HepG2 (cell line): ENCODE data around the gene PLXNC1. TPM values are rescaled to one million over a fixed set of nuclear protein-coding genes. Genes with fewer than 3 reads are reported as not detected.

Experiments used
- ATF7 ChIP-seq, 2 experiments: fragments of 450-650 bp in 1 of 2; sonication (generic) in 1 of 2; formaldehyde crosslinking in 1 of 2; IDR thresholded peaks; 2 replicates each; pipeline versions ENCODE4 v1.4.0 to v1.6.1; 2016 to 2020; ENCODE audit warnings: antibody characterized with exemption in 1 of 2, mild to moderate bottlenecking in 1 of 2, missing genetic modification reagents in 1 of 2
- BCL6 ChIP-seq: IDR thresholded peaks from 2 replicates; pipeline ENCODE4 v1.6.1; 2016; ENCODE audit warnings: missing genetic modification reagents, missing compliant biosample characterization
- CCDC6 ChIP-seq: sonication (generic); formaldehyde crosslinking; IDR thresholded peaks from 2 replicates; pipeline ENCODE4 v1.8.1; 2022; ENCODE audit warnings: mild to moderate bottlenecking, missing genetic modification reagents, moderate library complexity
- CREBL2 ChIP-seq: sonication (generic); formaldehyde crosslinking; IDR thresholded peaks from 2 replicates; pipeline ENCODE4 v1.8.1; 2023; ENCODE audit warnings: missing genetic modification reagents, mild to moderate bottlenecking, borderline replicate concordance
- DRAP1 ChIP-seq: IDR thresholded peaks from 2 replicates; pipeline ENCODE4 v1.6.1; 2016; ENCODE audit warnings: missing genetic modification reagents, missing compliant biosample characterization
- ETV6 ChIP-seq: sonication (generic); formaldehyde crosslinking; conservative IDR thresholded peaks from 2 replicates; pipeline ENCODE4 v1.4.0; 2020; ENCODE audit warnings: missing genetic modification reagents
- GATA4 ChIP-seq: sonication (generic); IDR thresholded peaks from 2 replicates; pipeline ENCODE4 v1.6.1; 2016; ENCODE audit warnings: antibody characterized with exemption, low read depth, borderline replicate concordance
- HDAC2 ChIP-seq: sonication (generic); formaldehyde crosslinking; IDR thresholded peaks from 2 replicates; pipeline ENCODE4 v1.4.0; 2020; ENCODE audit warnings: missing genetic modification reagents
- HINFP ChIP-seq: sonication (generic); formaldehyde crosslinking; IDR thresholded peaks from 2 replicates; pipeline ENCODE4 v1.4.0; 2020; ENCODE audit warnings: low read depth, mild to moderate bottlenecking, missing genetic modification reagents
- IKZF1 ChIP-seq: fragments of 450-650 bp; IDR thresholded peaks from 2 replicates; pipeline ENCODE4 v1.7.1; 2016
- MTA1 ChIP-seq: sonication (generic); formaldehyde crosslinking; IDR thresholded peaks from 2 replicates; pipeline ENCODE4 v1.4.0; 2020; ENCODE audit warnings: missing genetic modification reagents, mild to moderate bottlenecking, borderline replicate concordance
- NCOA1 ChIP-seq: sonication (generic); formaldehyde crosslinking; IDR thresholded peaks from 2 replicates; pipeline ENCODE4 v1.9.0; 2021; ENCODE audit warnings: missing genetic modification reagents
- PAWR ChIP-seq: sonication (generic); formaldehyde crosslinking; IDR thresholded peaks from 2 replicates; pipeline ENCODE4 v1.4.0; 2020; ENCODE audit warnings: missing genetic modification reagents, mild to moderate bottlenecking, borderline replicate concordance
- RCOR2 ChIP-seq: IDR thresholded peaks from 2 replicates; pipeline ENCODE4 v1.6.1; 2016; ENCODE audit warnings: missing biosample characterization, missing genetic modification reagents
- SKIL ChIP-seq: sonication (generic); formaldehyde crosslinking; IDR thresholded peaks from 2 replicates; pipeline ENCODE4 v1.8.0; 2022; ENCODE audit warnings: missing genetic modification reagents, mild to moderate bottlenecking, moderate library complexity, borderline replicate concordance
- TAF1 ChIP-seq: sonication (generic); formaldehyde crosslinking; IDR thresholded peaks from 2 replicates; pipeline ENCODE4 v1.4.0; 2020; ENCODE audit warnings: missing genetic modification reagents
- ZC3H13 ChIP-seq: sonication (generic); formaldehyde crosslinking; IDR thresholded peaks from 2 replicates; pipeline ENCODE4 v1.8.1; 2023; ENCODE audit warnings: mild to moderate bottlenecking, missing genetic modification reagents, moderate library complexity
- ZNF446 ChIP-seq: sonication (generic); formaldehyde crosslinking; IDR thresholded peaks from 2 replicates; pipeline ENCODE4 v1.5.0; 2020; ENCODE audit warnings: mild to moderate bottlenecking, missing genetic modification reagents
- ZNF543 ChIP-seq: sonication (generic); formaldehyde crosslinking; IDR thresholded peaks from 2 replicates; pipeline ENCODE4 v1.4.0; 2020; ENCODE audit warnings: mild to moderate bottlenecking, missing genetic modification reagents
- ZNF564 ChIP-seq: sonication (generic); formaldehyde crosslinking; IDR thresholded peaks from 2 replicates; pipeline ENCODE4 v1.8.1; 2023; ENCODE audit warnings: mild to moderate bottlenecking, missing genetic modification reagents
- ZNF574 ChIP-seq: sonication (generic); formaldehyde crosslinking; IDR thresholded peaks from 2 replicates; pipeline ENCODE4 v1.4.0; 2020; ENCODE audit warnings: missing genetic modification reagents
- polyA plus RNA-seq, 8 experiments: library from polyadenylated mRNA; depleted of rRNA in 3 of 8; stranded (reverse) in 7 of 8; unstranded in 1 of 8; fragments of >200 nt; fragmentation: Illumina TruSeq in 4 of 8; extraction: Trizol in 4 of 8; gene quantifications; 2 replicates each; pipeline versions ENCODE4 v1.2.1 to v1.2.3, GENCODE V29; 2011 to 2016; ENCODE audit warnings: low read depth in 4 of 8, missing spikeins in 1 of 8, mixed read lengths in 1 of 8; ENCODE audit not compliant: insufficient read depth in 1 of 8
- total RNA-seq, 5 experiments: library from RNA; depleted of rRNA; stranded (reverse); fragments of >200 nt; fragmentation: Illumina TruSeq; extraction: Trizol; gene quantifications; 2 replicates each; pipeline ENCODE4 v1.2.3, GENCODE V29; 2016; ENCODE audit warnings: low read depth in 1 of 5

PLXNC1 gene
- total and polyA plus RNA-seq, 2 of the 13 experiments (the other 11 are each of a cell fraction or from before 2014, with no cell fraction given) = 6.6 to 11.2 TPM

- TF ChIP-seq ZNF574 (CRISPR knock-in tag) (peak; percentile 16; the same call in 1 of the 2 replicates), BCL6 (peak; percentile 40; the same call in 1 of the 2 replicates), ETV6 (CRISPR knock-in tag) (no peak), RCOR2 (0 out of 2 replicates have a peak, but pooled peaks have one; percentile 50), GATA4 (no peak), PAWR (CRISPR knock-in tag) (peak; percentile 71; the same call in 1 of the 2 replicates), ZNF543 (peak; percentile 83), TAF1 (CRISPR knock-in tag) (peak; percentile 39; the same call in 1 of the 2 replicates), IKZF1 (no peak), ZC3H13 (0 out of 2 replicates have a peak, but pooled peaks have one; percentile 47), ZNF446 (CRISPR knock-in tag) (0 out of 2 replicates have a peak, but pooled peaks have one; percentile 53), HINFP (CRISPR knock-in tag) (0 out of 2 replicates have a peak, but pooled peaks have one; percentile 35), CREBL2 (CRISPR knock-in tag) (no peak), ATF7 (IDR thresholded peaks at IDR 0.05) (no peak), ATF7 (CRISPR knock-in tag; IDR thresholded peaks at IDR 0.05) (0 out of 2 replicates have a peak, but pooled peaks have one; percentile 27), NCOA1 (CRISPR knock-in tag) (no peak), DRAP1 (CRISPR knock-in tag) (peak; percentile 15; the same call in 1 of the 2 replicates), CCDC6 (CRISPR knock-in tag) (0 out of 2 replicates have a peak, but pooled peaks have one; percentile 14), MTA1 (peak; percentile 16; the same call in 1 of the 2 replicates), SKIL (CRISPR knock-in tag) (0 out of 2 replicates have a peak, but pooled peaks have one; percentile 19), ZNF564 (CRISPR knock-in tag) (0 out of 2 replicates have a peak, but pooled peaks have one; percentile 24), HDAC2 (CRISPR knock-in tag) (peak; percentile 55)
These were observed 2.1 kb downstream of the PLXNC1 start (continued) for GRCh38 chr12:94150240-94151121.
